ENCODE results near the gene CDH24.

Gene CDH24

DNA sequence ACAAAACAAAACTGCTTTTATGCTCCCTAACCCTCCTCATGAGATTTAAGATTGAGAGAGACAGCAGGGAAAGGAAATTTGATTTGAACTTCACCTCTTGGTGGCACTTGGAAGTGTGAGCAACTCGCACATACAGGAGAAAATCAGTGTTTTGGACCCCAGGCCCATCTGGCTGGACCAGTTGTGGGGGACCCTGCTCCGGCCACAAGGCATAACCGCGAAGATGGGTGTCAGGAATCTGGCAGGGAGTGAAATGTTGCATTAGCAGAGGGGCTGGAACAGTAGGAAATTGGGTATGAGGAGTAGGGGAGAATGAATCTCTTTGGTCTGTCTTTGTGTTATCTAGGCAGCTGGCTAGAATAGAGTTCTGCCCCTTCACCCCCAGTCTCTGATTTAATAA lies 46.3 kb upstream of the CDH24 start:
- no peak for DNase-seq (ENCODE audit: low read depth)
- TF ChIP-seq, protein P1, sequence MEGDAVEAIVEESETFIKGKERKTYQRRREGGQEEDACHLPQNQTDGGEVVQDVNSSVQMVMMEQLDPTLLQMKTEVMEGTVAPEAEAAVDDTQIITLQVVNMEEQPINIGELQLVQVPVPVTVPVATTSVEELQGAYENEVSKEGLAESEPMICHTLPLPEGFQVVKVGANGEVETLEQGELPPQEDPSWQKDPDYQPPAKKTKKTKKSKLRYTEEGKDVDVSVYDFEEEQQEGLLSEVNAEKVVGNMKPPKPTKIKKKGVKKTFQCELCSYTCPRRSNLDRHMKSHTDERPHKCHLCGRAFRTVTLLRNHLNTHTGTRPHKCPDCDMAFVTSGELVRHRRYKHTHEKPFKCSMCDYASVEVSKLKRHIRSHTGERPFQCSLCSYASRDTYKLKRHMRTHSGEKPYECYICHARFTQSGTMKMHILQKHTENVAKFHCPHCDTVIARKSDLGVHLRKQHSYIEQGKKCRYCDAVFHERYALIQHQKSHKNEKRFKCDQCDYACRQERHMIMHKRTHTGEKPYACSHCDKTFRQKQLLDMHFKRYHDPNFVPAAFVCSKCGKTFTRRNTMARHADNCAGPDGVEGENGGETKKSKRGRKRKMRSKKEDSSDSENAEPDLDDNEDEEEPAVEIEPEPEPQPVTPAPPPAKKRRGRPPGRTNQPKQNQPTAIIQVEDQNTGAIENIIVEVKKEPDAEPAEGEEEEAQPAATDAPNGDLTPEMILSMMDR (IDR thresholded peaks at IDR 0.05; ENCODE audit: low read depth, low read length): no peak
- no peak for TF ChIP-seq MYC (IDR thresholded peaks at IDR 0.05; ENCODE audit: low read depth, low read length)
- TF ChIP-seq, protein P2, sequence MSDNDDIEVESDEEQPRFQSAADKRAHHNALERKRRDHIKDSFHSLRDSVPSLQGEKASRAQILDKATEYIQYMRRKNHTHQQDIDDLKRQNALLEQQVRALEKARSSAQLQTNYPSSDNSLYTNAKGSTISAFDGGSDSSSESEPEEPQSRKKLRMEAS (IDR thresholded peaks at IDR 0.05; ENCODE audit: low read depth, low read length): no peak
- TF ChIP-seq POLR2A (IDR thresholded peaks at IDR 0.05; ENCODE audit: extremely low read depth, insufficient read length): no peak
- H3K4me3 ChIP-seq (ENCODE audit: low read depth, low read length): no peak overlapping the region

DNA sequence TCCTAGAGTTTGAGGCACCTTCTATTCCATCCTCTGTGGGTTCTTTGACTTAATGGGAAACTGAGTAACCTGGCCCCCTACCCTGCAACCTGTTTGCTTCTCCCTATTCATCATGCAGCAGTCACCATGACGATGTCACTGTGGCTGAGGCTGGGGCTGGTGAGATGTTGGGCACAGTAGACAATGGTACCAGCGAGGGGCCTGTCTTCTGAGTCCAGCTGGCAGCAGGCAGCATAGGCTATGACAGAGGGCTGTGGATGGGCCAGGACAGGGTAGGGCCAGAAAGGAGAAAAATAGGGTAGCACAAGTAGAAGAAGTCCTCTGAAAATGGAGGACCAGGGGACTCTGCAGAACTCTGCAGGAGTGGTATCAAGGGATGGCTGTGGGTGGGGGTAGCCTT lies 45.5 kb upstream of the CDH24 start:
- H3K4me3 ChIP-seq (ENCODE audit: low read depth, low read length): no peak overlapping the region
- TF ChIP-seq, protein P1 (IDR thresholded peaks at IDR 0.05; ENCODE audit: low read depth, low read length): no peak
- TF ChIP-seq MYC (IDR thresholded peaks at IDR 0.05; ENCODE audit: low read depth, low read length) (no peak), POLR2A (IDR thresholded peaks at IDR 0.05; ENCODE audit: extremely low read depth, insufficient read length) (no peak)
- TF ChIP-seq, protein P2 (IDR thresholded peaks at IDR 0.05; ENCODE audit: low read depth, low read length): no peak
- no peak for DNase-seq (ENCODE audit: low read depth)

DNA sequence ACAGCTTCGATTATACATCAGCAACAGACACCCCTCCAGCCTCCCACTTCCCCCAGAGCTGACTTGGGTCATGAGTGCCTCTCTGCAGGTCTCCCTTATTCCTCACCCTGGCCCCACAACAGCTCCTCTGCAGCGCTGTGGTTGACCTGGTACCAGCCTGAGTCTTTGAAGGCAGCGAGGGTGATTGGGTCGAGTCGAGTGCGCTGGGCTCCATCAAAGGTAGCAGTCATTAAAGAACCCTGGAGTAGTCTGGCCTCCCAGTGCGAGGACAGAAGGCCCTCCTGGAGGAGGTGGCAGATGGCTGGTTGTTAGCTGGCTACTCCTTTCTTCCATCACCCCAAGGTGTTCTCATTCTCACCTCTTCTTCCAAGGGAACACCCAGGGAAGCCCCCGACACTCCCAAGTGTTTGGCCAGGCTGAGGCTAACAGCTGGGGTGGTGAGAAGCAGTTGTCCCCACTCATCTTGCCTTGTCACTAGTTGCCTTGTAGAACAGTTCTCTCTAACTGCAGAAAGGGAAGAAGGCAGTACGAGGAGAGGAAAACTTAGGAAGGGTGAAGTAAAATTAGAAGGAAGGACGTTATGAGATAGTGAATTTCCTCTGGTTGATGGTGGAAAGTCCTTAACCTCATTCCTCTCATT lies 44.8 kb upstream of the CDH24 start:
- H3K4me3 ChIP-seq (ENCODE audit: low read depth, low read length): no peak overlapping the region
- TF ChIP-seq, protein P1 (IDR thresholded peaks at IDR 0.05; ENCODE audit: low read depth, low read length): no peak
- TF ChIP-seq MYC (IDR thresholded peaks at IDR 0.05; ENCODE audit: low read depth, low read length): no peak
- TF ChIP-seq, protein P2 (IDR thresholded peaks at IDR 0.05; ENCODE audit: low read depth, low read length): no peak
- no peak for TF ChIP-seq POLR2A (IDR thresholded peaks at IDR 0.05; ENCODE audit: extremely low read depth, insufficient read length)
- DNase-seq (ENCODE audit: low read depth): no peak

DNA sequence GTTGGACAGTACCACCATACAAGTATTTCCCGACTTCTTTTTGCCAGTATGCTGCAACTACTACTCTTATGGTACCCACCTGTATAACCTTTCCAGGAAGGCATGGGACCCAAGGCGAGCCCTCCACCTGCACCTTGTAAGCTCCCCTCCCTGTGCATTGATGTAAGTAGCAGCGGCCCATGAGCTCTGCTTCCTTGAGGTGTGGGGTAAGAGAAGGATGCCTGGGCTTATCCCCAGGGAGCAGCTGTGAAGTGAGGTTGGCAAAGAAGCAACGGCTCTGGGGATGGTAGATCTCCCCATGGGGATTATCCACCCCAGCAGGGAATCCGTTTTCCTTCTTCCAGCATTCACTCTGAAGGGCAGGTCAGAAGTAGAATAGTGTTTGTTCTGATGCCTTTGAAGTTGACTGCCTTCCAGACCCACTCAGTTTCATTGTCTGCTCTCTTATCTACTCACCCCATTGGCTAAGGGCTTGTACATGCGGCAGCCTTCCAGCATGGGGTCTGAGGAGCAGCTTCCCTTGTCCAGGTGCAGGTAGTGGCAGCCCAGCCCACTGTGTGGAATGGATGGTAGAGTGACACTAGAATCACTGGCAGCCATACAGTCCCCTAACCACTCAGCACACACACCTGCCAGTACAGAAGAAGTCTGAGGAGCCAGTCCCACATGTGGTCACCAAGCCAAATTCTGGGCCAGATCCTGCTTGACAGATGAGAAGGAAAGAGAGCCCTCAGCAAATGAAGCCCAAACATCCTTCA lies 44.1 kb upstream of the CDH24 start:
- no peak for DNase-seq (ENCODE audit: low read depth)
- TF ChIP-seq MYC (IDR thresholded peaks at IDR 0.05; ENCODE audit: low read depth, low read length) (no peak), POLR2A (IDR thresholded peaks at IDR 0.05; ENCODE audit: extremely low read depth, insufficient read length) (no peak)
- TF ChIP-seq, protein P2 (IDR thresholded peaks at IDR 0.05; ENCODE audit: low read depth, low read length): no peak
- TF ChIP-seq, protein P1 (IDR thresholded peaks at IDR 0.05; ENCODE audit: low read depth, low read length): no peak
- no peak overlapping the region for H3K4me3 ChIP-seq (ENCODE audit: low read depth, low read length)

DNA sequence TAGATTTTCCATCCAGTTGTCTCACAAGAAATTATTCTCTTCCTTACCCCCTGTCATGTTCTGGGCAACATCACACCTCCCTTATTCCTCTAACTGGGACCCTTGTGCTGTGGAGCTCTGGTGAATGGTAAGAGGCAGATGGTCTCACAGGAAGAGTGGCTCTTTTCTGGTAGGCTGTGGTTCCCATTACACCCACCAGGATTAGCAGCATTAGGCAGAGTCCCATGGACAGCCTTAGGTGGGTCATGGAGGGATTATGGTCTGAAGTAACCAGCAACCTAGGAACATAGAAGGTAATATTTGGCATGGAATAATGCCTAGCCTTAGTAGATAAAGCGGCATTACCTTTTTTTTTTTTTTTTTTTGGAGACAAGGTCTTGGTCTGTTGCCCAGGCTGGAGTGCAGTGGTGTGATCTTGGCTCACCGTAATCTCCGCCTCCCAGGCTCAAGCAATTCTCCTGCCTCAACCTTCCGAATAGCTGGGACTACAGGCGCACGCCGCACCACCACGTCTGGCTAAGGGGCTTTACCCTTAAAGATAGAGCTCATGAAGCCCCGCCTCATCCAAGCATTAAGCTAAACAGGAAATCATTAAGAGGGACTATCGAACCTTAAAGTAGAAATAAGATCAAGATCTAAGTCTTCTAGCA lies 42.0 kb upstream of the CDH24 start:
- no peak overlapping the region for H3K4me3 ChIP-seq (ENCODE audit: low read depth, low read length)
- TF ChIP-seq, protein P1 (IDR thresholded peaks at IDR 0.05; ENCODE audit: low read depth, low read length): no peak
- TF ChIP-seq POLR2A (IDR thresholded peaks at IDR 0.05; ENCODE audit: extremely low read depth, insufficient read length) (no peak), MYC (IDR thresholded peaks at IDR 0.05; ENCODE audit: low read depth, low read length) (no peak)
- TF ChIP-seq, protein P2 (IDR thresholded peaks at IDR 0.05; ENCODE audit: low read depth, low read length): no peak
- DNase-seq (ENCODE audit: low read depth): no peak
